HEK293 (cell line): ENCODE results near the gene TMEM98.
"Not testable (repeated sequence)": the region's sequence is repeated elsewhere in the genome, so short reads cannot be mapped to it uniquely, and the experiment has no call there.

Experiments
- CTCF ChIA-PET: fragments of 350-600 bp; formaldehyde crosslinking; extraction: SDS; loops from one replicate; lab custom pipeline; 2021; ENCODE audit warnings: antibody characterized with exemption; lab: Yijun Ruan, JAX
- POLR2A ChIA-PET: fragments of 300-600 bp; formaldehyde crosslinking; extraction: SDS; loops from one replicate; lab custom pipeline; 2020; ENCODE audit warnings: antibody characterized with exemption, inconsistent platforms; lab: Yijun Ruan, JAX
- H3K27ac ChIP-seq: fragments of 200-500 bp; sonication (Bioruptor generic); 2 replicates; pipeline ENCODE4 v1.5.1; 2014; ENCODE audit warnings: low read depth, low read length, control low read depth, inconsistent platforms; ENCODE audit errors: extremely low read depth
- H3K36me3 ChIP-seq, 2 experiments: fragments of 200-500 bp in 1 of 2; sonication (Bioruptor generic) in 1 of 2; 1 replicate in 1 of 2; 2 replicates in 1 of 2; pipeline ENCODE4 v1.5.1; 2014 to 2017; ENCODE audit warnings: inconsistent platforms in 2 of 2, low read length in 2 of 2; ENCODE audit not compliant: control insufficient read depth in 2 of 2, insufficient read depth in 1 of 2
- H3K4me1 ChIP-seq: fragments of 200-500 bp; sonication (Bioruptor generic); 2 replicates; pipeline ENCODE4 v1.5.1; 2014; ENCODE audit warnings: mild to moderate bottlenecking, low read length, inconsistent platforms; ENCODE audit not compliant: control insufficient read depth, insufficient read depth
- H3K4me3 ChIP-seq: 2 replicates; pipeline ENCODE4 v1.5.1; 2011; ENCODE audit warnings: low read depth, mild to moderate bottlenecking, control low read depth, low read length, moderate library complexity
- H3K9me3 ChIP-seq: fragments of 200-500 bp; sonication (Bioruptor generic); 2 replicates; pipeline ENCODE4 v1.5.1; 2014; ENCODE audit warnings: low read depth, low read length, inconsistent platforms; ENCODE audit not compliant: control insufficient read depth, insufficient read depth
- EGR2 ChIP-seq: fragments of 450-650 bp; formaldehyde crosslinking; IDR thresholded peaks from 2 replicates; pipeline ENCODE4 v1.5.1; 2016; ENCODE audit warnings: low read depth, missing biosample characterization, missing genetic modification characterization
- GFI1B ChIP-seq: fragments of 450-650 bp; formaldehyde crosslinking; IDR thresholded peaks from 2 replicates; pipeline ENCODE4 v1.5.1; 2016; ENCODE audit warnings: missing biosample characterization, missing genetic modification characterization
- HOXD13 ChIP-seq: sonication (generic); formaldehyde crosslinking; IDR thresholded peaks from 2 replicates; pipeline ENCODE4 v1.8.0; 2022; ENCODE audit warnings: missing genetic modification reagents, borderline replicate concordance
- IKZF3 ChIP-seq: fragments of 450-650 bp; IDR thresholded peaks from 2 replicates; pipeline ENCODE4 v1.5.0; 2018; ENCODE audit warnings: missing biosample characterization, mild to moderate bottlenecking, missing genetic modification characterization, moderate library complexity
- SCRT1 ChIP-seq: fragments of 450-650 bp; formaldehyde crosslinking; IDR thresholded peaks from 2 replicates; pipeline ENCODE4 v1.5.1; 2016; ENCODE audit warnings: missing biosample characterization, missing genetic modification characterization, borderline replicate concordance
- SP7 ChIP-seq: fragments of 450-650 bp; formaldehyde crosslinking; IDR thresholded peaks from 2 replicates; pipeline ENCODE4 v1.5.1; 2016; ENCODE audit warnings: missing biosample characterization, missing genetic modification characterization
- ZNF114 ChIP-seq: fragments of 450-650 bp; formaldehyde crosslinking; IDR thresholded peaks from 2 replicates; pipeline ENCODE4 v1.5.0; 2017; ENCODE audit warnings: missing biosample characterization, missing genetic modification characterization
- ZNF274 ChIP-seq, 2 experiments: fragments of 200-500 bp in 1 of 2; fragments of 450-650 bp in 1 of 2; sonication (Bioruptor generic) in 1 of 2; formaldehyde crosslinking in 1 of 2; IDR thresholded peaks; 2 replicates each; pipeline versions ENCODE4 v1.5.1 to v1.6.1; 2014 to 2016; ENCODE audit warnings: borderline replicate concordance in 1 of 2, inconsistent platforms in 1 of 2, low read length in 1 of 2, missing biosample characterization in 1 of 2, missing genetic modification characterization in 1 of 2
- ZNF292 ChIP-seq: fragments of 450-650 bp; formaldehyde crosslinking; IDR thresholded peaks from 2 replicates; pipeline ENCODE4 v1.5.1; 2016; ENCODE audit warnings: low read depth, missing biosample characterization, missing genetic modification characterization, borderline replicate concordance
- ZNF366 ChIP-seq: fragments of 450-650 bp; formaldehyde crosslinking; conservative IDR thresholded peaks from 2 replicates; pipeline ENCODE4 v1.5.1; 2016; ENCODE audit warnings: missing biosample characterization, missing genetic modification characterization
- ZNF37A ChIP-seq: fragments of 450-650 bp; IDR thresholded peaks from 2 replicates; pipeline ENCODE4 v1.5.1; 2018; ENCODE audit warnings: missing biosample characterization, missing genetic modification characterization
- ZNF426 ChIP-seq: fragments of 450-650 bp; formaldehyde crosslinking; IDR thresholded peaks from 2 replicates; pipeline ENCODE4 v1.5.1; 2017; ENCODE audit warnings: missing biosample characterization, missing genetic modification characterization, mild to moderate bottlenecking, inconsistent platforms, moderate library complexity
- ZNF510 ChIP-seq: fragments of 450-650 bp; formaldehyde crosslinking; IDR thresholded peaks from 2 replicates; pipeline ENCODE4 v1.5.1; 2018; ENCODE audit warnings: mild to moderate bottlenecking, missing genetic modification characterization, missing biosample characterization; ENCODE audit not compliant: insufficient replicate concordance
- ZNF626 ChIP-seq: fragments of 450-650 bp; sonication (Bioruptor Pico); formaldehyde crosslinking; IDR thresholded peaks from 2 replicates; pipeline ENCODE4 v1.5.1; 2018; ENCODE audit warnings: missing biosample characterization, missing genetic modification characterization, inconsistent platforms
- ZNF791 ChIP-seq: fragments of 450-650 bp; formaldehyde crosslinking; IDR thresholded peaks from 2 replicates; pipeline ENCODE4 v1.5.1; 2016; ENCODE audit warnings: missing biosample characterization, missing genetic modification characterization
- TF ChIP-seq, protein P1 (sequence below): fragments of 450-650 bp; formaldehyde crosslinking; IDR thresholded peaks from 2 replicates; pipeline ENCODE4 v1.5.0; 2017; ENCODE audit warnings: missing biosample characterization, missing genetic modification characterization, borderline replicate concordance
- TF ChIP-seq, protein P2 (sequence below): fragments of 450-650 bp; formaldehyde crosslinking; IDR thresholded peaks from 2 replicates; pipeline ENCODE4 v1.5.1; 2016; ENCODE audit warnings: missing biosample characterization, missing genetic modification characterization
- TF ChIP-seq, protein P3 (sequence below): fragments of 450-650 bp; formaldehyde crosslinking; IDR thresholded peaks from 2 replicates; pipeline ENCODE4 v1.5.1; 2016; ENCODE audit warnings: missing biosample characterization, missing genetic modification characterization

Gene TMEM98

DNA sequence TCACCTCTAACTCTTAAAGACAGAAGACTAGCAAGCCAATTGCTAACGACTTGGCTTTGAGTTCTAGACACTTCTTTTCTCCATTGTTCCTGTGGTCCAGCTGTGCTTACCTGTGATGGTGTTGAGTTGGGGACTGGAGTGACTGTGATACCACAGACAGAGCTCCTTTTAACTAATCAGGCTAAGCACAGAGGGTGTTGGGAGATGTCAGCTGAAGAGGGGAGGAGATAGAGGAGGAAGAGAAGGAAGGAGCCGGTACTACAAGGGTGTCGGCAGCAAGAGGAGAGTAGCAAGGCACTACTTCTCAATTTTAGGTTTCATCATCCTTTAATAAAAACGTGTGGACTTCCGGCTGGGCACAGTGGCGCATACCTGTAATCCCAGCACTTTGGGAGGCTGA lies 45.9 kb upstream of the TMEM98 start:
- TF ChIP-seq, protein P1, sequence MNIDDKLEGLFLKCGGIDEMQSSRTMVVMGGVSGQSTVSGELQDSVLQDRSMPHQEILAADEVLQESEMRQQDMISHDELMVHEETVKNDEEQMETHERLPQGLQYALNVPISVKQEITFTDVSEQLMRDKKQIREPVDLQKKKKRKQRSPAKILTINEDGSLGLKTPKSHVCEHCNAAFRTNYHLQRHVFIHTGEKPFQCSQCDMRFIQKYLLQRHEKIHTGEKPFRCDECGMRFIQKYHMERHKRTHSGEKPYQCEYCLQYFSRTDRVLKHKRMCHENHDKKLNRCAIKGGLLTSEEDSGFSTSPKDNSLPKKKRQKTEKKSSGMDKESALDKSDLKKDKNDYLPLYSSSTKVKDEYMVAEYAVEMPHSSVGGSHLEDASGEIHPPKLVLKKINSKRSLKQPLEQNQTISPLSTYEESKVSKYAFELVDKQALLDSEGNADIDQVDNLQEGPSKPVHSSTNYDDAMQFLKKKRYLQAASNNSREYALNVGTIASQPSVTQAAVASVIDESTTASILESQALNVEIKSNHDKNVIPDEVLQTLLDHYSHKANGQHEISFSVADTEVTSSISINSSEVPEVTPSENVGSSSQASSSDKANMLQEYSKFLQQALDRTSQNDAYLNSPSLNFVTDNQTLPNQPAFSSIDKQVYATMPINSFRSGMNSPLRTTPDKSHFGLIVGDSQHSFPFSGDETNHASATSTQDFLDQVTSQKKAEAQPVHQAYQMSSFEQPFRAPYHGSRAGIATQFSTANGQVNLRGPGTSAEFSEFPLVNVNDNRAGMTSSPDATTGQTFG (tag by site-specific recombination): no peak
- no peak for TF ChIP-seq SP7 (tag by site-specific recombination)
- ChIA-PET POLR2A (interaction anchor here (0.6 kb wide), 1 partner anchor 25 kb away, joined by 6 read pairs; no protein-coding TSS in a partner anchor), CTCF (interaction anchor here (0.6 to 3.0 kb wide), 3 partner anchors 47 to 220 kb away, joined by 4 to 19 read pairs (median 6); no protein-coding TSS in a partner anchor)
- Histone ChIP-seq H3K36me3 (no peaks in the 10 kb centered on the region), H3K4me3 (no peak overlapping the region), H3K4me1 (peaks cover 2% of the 10 kb centered on the region; the same call in 1 of the 2 replicates), H3K27ac (no peak overlapping the region), H3K9me3 (no peaks in the 10 kb centered on the region)

DNA sequence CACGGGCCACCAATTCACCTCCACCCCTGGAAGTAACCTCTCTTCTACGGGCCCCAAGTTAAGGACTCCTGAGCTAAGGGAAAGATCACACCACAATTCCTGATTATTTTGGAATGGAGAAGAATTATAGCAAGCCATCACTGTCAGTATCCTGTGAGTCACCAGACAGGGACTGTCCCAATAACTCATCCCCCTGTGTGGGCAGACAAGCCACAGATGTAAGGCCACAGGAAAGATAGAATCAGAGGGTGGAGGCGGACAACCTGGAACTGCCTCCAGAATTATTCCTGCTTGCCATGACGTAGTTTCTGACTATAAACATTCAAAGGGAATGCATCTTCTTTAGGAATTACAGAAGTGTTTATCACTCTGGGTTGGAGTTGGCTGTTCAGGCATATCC lies 45.2 kb upstream of the TMEM98 start:
- Histone ChIP-seq H3K4me3 (no peak overlapping the region), H3K27ac (no peak overlapping the region), H3K9me3 (no peaks in the 10 kb centered on the region), H3K4me1 (peaks cover 2% of the 10 kb centered on the region; the same call in 1 of the 2 replicates), H3K36me3 (no peaks in the 10 kb centered on the region)
- CTCF ChIA-PET: interaction anchor here (1.1 to 3.1 kb wide), 5 partner anchors 21 to 420 kb away, joined by 3 to 19 read pairs (median 6); no protein-coding TSS in a partner anchor
- TF ChIP-seq ZNF37A (tag by site-specific recombination) (no peak), EGR2 (tag by site-specific recombination) (0 out of 2 replicates have a peak, but pooled peaks have one; percentile 28), IKZF3 (tag by site-specific recombination) (no peak), ZNF274 (IDR thresholded peaks at IDR 0.05; ENCODE audit: low read length) (no peak), ZNF274 (tag by site-specific recombination; IDR thresholded peaks at IDR 0.05; ENCODE audit: borderline replicate concordance) (no peak)
- POLR2A ChIA-PET: no interaction called here

DNA sequence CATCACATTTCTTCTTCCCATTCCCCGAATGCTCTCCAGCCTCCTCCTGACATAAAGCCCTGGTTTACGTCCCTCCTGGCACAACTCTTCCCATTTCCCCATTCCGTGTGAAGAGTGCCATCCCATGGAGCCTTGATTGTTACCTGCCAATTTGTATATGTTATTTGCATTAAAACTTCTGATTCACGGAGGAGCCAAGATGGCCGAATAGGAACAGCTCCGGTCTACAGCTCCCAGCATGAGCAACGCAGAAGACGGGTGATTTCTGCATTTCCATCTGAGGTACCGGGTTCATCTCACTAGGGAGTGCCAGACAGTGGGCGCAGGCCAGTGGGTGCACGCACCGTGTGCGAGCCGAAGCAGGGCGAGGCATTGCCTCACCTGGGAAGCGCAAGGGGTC lies 41.0 kb upstream of the TMEM98 start:
- POLR2A ChIA-PET: interaction anchor here (1.2 kb wide), 1 partner anchor 10 kb away, joined by 3 read pairs; the partner anchor contains the start of gene MYO1D
- CTCF ChIA-PET: interaction anchor here (1.7 to 2.7 kb wide), 2 partner anchors 49 to 104 kb away, joined by 4 to 8 read pairs; no protein-coding TSS in a partner anchor
- H3K27ac ChIP-seq, H3K4me3 ChIP-seq, H3K9me3 ChIP-seq, H3K4me1 ChIP-seq, H3K36me3 ChIP-seq: not testable (repeated sequence)

DNA sequence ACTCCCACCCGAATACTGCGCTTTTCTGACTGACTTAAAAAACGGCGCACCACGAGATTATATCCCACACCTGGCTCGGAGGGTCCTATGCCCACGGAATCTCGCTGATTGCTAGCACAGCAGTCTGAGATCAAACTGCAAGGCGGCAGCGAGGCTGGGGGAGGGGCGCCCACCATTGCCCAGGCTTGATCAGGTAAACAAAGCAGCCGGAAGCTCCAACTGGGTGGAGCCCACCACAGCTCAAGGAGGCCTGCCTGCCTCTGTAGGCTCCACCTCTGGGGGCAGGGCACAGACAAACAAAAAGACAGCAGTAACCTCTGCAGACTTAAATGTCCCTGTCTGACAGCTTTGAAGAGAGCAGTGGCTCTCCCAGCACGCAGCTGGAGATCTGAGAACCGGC lies 40.5 kb upstream of the TMEM98 start:
- POLR2A ChIA-PET, H3K4me1 ChIP-seq, H3K4me3 ChIP-seq, H3K27ac ChIP-seq, H3K9me3 ChIP-seq, H3K36me3 ChIP-seq: not testable (repeated sequence)
- CTCF ChIA-PET: interaction anchor here (2.7 kb wide), 1 partner anchor 104 kb away, joined by 8 read pairs; no protein-coding TSS in a partner anchor

DNA sequence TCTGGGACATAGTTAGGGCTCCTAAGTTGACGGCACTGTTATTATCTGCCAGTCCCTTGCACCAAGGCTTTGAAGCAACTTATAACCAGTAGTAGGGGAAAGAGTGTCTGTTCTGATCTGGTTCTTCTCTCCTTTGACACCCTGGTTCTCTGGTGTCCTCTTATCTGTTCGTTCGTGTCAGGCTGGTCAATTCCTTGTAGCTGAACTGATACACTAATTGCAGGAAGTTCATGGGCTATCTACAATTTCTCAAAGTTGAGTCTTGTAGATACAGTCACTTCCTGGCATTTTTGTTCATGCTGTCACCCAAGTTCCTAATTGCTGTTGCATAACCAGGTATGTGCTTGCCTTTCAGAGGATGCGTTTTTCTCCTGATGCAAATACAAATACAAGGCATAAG lies 33.7 kb upstream of the TMEM98 start:
- no peak overlapping the region for H3K4me3 ChIP-seq
- ChIA-PET CTCF (interaction anchor here (0.6 to 0.8 kb wide), 2 partner anchors 17 to 112 kb away, joined by 3 read pairs; no protein-coding TSS in a partner anchor), POLR2A (no interaction called here)
- no peaks in the 10 kb centered on the region for H3K36me3 ChIP-seq
- H3K27ac ChIP-seq: no peak overlapping the region
- H3K4me1 ChIP-seq: no peaks in the 10 kb centered on the region
- no peaks in the 10 kb centered on the region for H3K9me3 ChIP-seq
- no peak for TF ChIP-seq ZNF626 (tag by site-specific recombination)
- no peak for TF ChIP-seq GFI1B
- TF ChIP-seq ZNF791 (tag by site-specific recombination): no peak
- no peak for TF ChIP-seq ZNF114 (tag by site-specific recombination)
- TF ChIP-seq, protein P2, sequence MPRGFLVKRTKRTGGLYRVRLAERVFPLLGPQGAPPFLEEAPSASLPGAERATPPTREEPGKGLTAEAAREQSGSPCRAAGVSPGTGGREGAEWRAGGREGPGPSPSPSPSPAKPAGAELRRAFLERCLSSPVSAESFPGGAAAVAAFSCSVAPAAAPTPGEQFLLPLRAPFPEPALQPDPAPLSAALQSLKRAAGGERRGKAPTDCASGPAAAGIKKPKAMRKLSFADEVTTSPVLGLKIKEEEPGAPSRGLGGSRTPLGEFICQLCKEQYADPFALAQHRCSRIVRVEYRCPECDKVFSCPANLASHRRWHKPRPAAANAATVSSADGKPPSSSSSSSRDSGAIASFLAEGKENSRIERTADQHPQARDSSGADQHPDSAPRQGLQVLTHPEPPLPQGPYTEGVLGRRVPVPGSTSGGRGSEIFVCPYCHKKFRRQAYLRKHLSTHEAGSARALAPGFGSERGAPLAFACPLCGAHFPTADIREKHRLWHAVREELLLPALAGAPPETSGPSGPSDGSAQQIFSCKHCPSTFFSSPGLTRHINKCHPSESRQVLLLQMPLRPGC (tag by site-specific recombination): no peak
- no peak for TF ChIP-seq HOXD13 (CRISPR knock-in tag)
- TF ChIP-seq ZNF510 (tag by site-specific recombination): no peak
- no peak for TF ChIP-seq SCRT1 (tag by site-specific recombination)
- TF ChIP-seq, protein P3, sequence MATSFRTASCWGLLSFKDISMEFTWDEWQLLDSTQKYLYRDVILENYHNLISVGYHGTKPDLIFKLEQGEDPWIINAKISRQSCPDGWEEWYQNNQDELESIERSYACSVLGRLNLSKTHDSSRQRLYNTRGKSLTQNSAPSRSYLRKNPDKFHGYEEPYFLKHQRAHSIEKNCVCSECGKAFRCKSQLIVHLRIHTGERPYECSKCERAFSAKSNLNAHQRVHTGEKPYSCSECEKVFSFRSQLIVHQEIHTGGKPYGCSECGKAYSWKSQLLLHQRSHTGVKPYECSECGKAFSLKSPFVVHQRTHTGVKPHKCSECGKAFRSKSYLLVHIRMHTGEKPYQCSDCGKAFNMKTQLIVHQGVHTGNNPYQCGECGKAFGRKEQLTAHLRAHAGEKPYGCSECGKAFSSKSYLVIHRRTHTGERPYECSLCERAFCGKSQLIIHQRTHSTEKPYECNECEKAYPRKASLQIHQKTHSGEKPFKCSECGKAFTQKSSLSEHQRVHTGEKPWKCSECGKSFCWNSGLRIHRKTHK (tag by site-specific recombination): no peak
- TF ChIP-seq ZNF366 (tag by site-specific recombination): no peak
- no peak for TF ChIP-seq ZNF426
- TF ChIP-seq ZNF292 (tag by site-specific recombination): no peak
